NCI-H2171 treated with DMSO at 0.1 percent for 48 hours (cell line): ENCODE measurements around the gene ZCWPW1.

ENCODE experiments used
- DNase-seq: peaks from one replicate; lab custom pipeline; 2025; lab: John Stamatoyannopoulos, UW

Gene ZCWPW1, protein sequence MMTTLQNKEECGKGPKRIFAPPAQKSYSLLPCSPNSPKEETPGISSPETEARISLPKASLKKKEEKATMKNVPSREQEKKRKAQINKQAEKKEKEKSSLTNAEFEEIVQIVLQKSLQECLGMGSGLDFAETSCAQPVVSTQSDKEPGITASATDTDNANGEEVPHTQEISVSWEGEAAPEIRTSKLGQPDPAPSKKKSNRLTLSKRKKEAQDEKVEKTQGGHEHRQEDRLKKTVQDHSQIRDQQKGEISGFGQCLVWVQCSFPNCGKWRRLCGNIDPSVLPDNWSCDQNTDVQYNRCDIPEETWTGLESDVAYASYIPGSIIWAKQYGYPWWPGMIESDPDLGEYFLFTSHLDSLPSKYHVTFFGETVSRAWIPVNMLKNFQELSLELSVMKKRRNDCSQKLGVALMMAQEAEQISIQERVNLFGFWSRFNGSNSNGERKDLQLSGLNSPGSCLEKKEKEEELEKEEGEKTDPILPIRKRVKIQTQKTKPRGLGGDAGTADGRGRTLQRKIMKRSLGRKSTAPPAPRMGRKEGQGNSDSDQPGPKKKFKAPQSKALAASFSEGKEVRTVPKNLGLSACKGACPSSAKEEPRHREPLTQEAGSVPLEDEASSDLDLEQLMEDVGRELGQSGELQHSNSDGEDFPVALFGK

DNA sequence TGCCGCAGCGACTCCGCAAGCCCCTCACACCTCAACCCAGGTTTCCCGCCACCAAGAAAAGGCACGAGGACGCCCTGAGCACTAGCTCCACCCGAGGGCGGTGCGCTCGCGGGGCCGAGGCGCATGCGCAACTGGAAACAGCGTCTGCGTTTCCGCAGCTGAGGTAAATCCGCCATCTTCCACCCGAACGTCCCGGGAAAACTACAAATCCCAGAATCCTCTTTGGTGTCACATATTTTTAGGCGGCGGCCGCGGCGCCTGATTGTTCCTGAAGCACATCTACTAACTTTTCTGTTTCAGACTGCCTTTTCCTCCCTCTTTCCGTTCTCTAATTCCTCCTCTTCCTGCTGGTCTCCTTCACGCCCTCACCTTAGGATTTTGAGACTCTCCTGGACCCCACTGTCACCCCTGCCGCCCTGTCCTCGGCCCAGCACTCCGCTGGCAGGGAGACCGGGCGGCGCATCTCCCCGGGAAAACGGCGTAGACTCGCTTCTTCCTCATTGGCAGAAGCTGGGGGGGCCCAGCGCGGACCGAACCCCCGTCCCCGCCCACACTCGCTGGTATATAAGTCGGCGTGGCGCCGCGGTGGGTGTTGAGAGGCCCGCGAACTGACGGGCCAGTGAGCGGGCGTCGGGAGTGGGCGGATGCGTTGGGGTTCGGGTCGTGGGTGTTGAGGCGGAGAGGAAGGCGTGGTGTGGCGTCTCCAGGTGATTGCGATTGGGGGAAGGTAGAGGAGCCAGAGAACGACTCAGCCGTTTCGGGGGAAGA is at the start of gene ZCWPW1:
Gene ZCWPW1 (minus strand): TSS at position 505 of the 768 bp plus-strand sequence. CDS start 8,054 bp downstream, outside the sequence.
- DNase-seq = peak; percentile 96

DNA sequence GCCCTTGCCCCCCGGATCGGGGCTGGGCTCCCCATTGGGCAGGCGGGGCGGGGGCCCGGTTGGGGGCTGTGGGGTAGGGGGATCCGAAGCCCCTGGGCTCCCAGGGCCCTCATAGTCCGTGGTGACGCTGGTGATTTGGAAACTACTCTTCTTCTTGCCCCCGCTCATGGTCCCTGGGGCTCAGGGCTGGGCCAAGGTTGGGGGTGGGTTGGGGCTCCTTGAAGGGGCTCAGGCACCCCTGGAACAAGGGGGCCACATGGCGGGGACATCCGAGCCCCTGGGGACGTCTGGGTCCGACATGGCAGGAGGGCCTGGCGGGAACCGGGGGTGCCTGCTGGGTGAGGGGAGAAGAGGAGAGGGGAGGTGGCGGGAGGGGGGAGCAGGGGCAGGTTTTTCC is 49.4 kb upstream of the ZCWPW1 start:
- DNase-seq = no peak

GRCh38 chr7:100476903-100477870 is 48.7 kb upstream of the ZCWPW1 start:
- DNase-seq = no peak

GRCh38 chr7:100476101-100476780 is 47.7 kb upstream of the ZCWPW1 start:
- DNase-seq = no peak

- no peak for DNase-seq
These were observed 47.0 kb upstream of the ZCWPW1 start for GRCh38 chr7:100475549-100475948.

GRCh38 chr7:100472854-100473499 is 44.5 kb upstream of the ZCWPW1 start:
- peak; percentile 47 for DNase-seq

DNA sequence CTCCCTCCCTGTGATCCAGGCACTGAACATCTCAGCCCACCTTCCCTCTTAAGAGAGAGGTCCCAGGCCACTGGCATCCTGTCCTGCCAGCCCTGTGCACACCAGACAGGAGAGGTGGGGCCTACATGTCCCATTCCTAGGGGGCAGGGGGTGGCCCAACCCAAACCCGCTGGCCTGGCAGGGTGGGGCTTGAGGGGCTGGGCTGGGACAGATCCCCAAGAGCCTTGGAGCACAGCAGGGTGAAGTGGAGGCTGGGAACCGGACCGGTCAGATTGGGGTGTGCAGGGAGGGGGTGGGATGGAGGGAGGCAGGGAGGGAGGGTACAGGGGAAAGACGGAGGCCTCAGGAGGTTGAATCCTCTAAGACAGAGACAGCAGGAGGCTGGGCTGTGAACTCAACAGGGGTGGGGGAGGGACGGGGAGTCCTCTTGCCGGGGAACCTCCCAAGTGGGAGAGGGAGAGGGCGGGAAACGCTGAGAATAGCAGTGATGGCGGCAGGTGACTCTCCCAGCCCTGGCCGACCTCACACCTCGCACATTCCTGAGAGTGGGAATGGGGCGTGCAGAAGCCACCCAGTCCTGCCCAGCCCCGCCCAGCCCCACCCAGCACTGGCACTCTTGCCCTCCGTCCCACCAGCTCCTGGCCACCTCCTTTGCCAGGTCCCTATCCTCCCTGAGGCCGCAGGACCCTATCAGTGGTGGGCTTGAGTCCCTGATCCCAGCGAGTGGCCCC is 43.8 kb upstream of the ZCWPW1 start:
- DNase-seq = no peak

DNA sequence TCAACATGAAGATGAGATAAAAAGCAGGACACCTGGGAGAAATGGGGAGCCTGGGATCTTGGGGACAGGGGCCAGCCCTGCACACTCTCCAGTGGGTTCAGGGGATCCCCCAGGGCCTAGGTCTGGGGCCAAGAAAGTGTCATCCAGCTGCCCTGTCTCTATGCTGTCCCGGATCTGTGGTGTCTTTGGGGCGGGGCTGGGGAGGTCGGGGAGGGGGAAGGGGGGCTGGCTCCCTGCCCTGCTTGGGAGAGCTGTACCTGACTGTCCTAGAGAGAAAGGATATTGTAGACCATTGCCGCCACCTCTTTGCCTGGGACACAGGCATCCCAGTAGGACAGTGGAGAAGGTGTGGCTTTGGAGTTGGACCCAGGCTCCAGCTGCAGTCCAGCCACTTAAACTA is 42.5 kb upstream of the ZCWPW1 start:
- DNase-seq = no peak

GRCh38 chr7:100469227-100470044 is 40.9 kb upstream of the ZCWPW1 start:
- DNase-seq = peak; percentile 63

GRCh38 chr7:100467638-100468373 is 39.3 kb upstream of the ZCWPW1 start:
- no peak for DNase-seq

- DNase-seq = no peak
These were observed 38.4 kb upstream of the ZCWPW1 start for GRCh38 chr7:100466653-100467605.

DNA sequence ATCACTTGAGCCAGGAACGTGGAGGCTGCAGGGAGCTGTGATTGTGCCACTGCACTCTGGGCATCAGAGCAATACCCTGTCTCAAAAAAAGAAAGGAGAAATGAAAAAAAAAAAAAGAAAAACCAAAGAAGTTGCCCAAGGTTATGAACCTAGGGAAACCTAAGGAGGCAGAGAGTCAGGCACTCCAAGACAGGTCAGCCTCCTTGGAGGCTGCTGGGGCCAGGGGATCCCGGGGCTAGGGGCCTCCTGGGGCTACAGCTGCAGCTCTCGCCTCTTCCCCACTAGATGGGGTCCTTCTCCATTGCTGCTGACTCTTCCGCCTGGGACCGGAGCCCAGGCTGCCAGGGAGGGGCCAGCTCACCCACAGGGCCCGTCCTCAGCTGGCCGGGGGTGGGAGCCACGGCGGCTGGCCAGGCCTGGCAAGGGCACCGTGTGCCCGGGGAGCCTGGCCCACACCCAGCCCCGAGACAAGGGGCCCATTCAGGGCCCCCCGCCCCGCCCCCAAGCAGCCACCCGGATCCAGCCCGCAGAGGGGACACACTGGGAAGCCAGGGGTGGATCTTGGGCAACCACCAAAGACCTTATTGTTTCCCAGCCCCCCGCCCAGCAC is 37.3 kb upstream of the ZCWPW1 start:
- peak; percentile 57 for DNase-seq

GRCh38 chr7:100465299-100465698 is 36.8 kb upstream of the ZCWPW1 start:
- no peak for DNase-seq

- DNase-seq = no peak
These were observed 36.3 kb upstream of the ZCWPW1 start for GRCh38 chr7:100464791-100465190.

- no peak for DNase-seq
These were observed 35.7 kb upstream of the ZCWPW1 start, which contains the start of gene SPACDR for GRCh38 chr7:100464210-100464660. SPACDR (minus strand) TSS chr7:100464260; CDS start chr7:100464025, 235 bp downstream.

GRCh38 chr7:100457033-100457432 is 28.5 kb upstream of the ZCWPW1 start:
- DNase-seq = no peak
